Adrenal gland (tissue), 5 donors: ENCODE results near the gene WDR17.

Experiments used
- POLR2A ChIP-seq, 2 donors: fragments of 450-650 bp; IDR thresholded peaks; one replicate each; pipeline ENCODE4 v1.6.1; 2017; ENCODE audit warnings: antibody characterized with exemption in 2 of 2, mild to moderate bottlenecking in 2 of 2, moderate library complexity in 1 of 2
- TF ChIP-seq, protein P1 (sequence below), 6 experiments: fragments of 450-650 bp in 4 of 6; fragments of 200-600 bp in 2 of 6; sonication (generic) in 1 of 6; IDR thresholded peaks; 1 replicate in 5 of 6; 2 replicates in 1 of 6; pipeline versions ENCODE4 v1.5.1 to v1.8.0; 2016 to 2021; ENCODE audit warnings: antibody characterized with exemption in 6 of 6, mild to moderate bottlenecking in 2 of 6, moderate library complexity in 1 of 6
- donor health status: DM: no; HTN: no; CAD: no.

DNA sequence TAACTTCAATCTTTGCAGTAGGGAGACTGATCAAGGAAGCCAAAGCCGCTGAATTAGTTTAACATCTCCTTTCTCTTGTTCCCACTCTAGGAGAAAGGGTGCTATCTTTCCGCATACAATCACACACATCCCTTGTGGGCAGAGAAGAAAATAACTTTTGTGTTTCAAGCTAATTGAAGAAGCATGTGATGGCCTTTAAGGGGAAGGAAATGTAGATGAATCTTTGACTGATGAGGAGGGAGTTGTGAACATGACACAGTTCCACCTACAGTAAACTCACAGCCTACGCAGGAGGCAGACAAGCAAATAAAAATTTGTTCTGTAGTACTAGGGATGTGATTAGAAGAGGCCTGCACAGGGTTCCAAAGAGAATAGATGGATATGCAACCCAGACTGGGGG lies 144.5 kb downstream of the WDR17 start:
- TF ChIP-seq POLR2A (IDR thresholded peaks at IDR 0.05) = no peak
- TF ChIP-seq, protein P1, sequence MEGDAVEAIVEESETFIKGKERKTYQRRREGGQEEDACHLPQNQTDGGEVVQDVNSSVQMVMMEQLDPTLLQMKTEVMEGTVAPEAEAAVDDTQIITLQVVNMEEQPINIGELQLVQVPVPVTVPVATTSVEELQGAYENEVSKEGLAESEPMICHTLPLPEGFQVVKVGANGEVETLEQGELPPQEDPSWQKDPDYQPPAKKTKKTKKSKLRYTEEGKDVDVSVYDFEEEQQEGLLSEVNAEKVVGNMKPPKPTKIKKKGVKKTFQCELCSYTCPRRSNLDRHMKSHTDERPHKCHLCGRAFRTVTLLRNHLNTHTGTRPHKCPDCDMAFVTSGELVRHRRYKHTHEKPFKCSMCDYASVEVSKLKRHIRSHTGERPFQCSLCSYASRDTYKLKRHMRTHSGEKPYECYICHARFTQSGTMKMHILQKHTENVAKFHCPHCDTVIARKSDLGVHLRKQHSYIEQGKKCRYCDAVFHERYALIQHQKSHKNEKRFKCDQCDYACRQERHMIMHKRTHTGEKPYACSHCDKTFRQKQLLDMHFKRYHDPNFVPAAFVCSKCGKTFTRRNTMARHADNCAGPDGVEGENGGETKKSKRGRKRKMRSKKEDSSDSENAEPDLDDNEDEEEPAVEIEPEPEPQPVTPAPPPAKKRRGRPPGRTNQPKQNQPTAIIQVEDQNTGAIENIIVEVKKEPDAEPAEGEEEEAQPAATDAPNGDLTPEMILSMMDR (IDR thresholded peaks at IDR 0.05) = no peak
